Smooth muscle cell (in vitro differentiated cells): ENCODE measurements around the gene SCN8A. TPM values are rescaled to one million over a fixed set of nuclear protein-coding genes. Genes with fewer than 3 reads are reported as not detected.

Source experiments
- DNase-seq: peaks from one replicate; lab custom pipeline; 2025; ENCODE audit not compliant: unreplicated experiment; lab: John Stamatoyannopoulos, UW
- H2AFZ ChIP-seq: fragments of 200-600 bp; sonication (generic); 2 replicates; pipeline ENCODE4 v1.6.0; 2016; ENCODE audit warnings: antibody characterized with exemption, low read depth, mild to moderate bottlenecking
- H3F3A ChIP-seq: fragments of 200-600 bp; sonication (generic); 2 replicates; pipeline ENCODE4 v1.6.0; 2017; ENCODE audit warnings: antibody characterized with exemption, low read depth
- H3K27ac ChIP-seq: fragments of 200-600 bp; sonication (generic); 2 replicates; pipeline ENCODE4 v1.5.1; 2016; ENCODE audit warnings: low read depth, mild to moderate bottlenecking
- H3K27me3 ChIP-seq: fragments of 200-600 bp; sonication (generic); 2 replicates; pipeline ENCODE4 v1.6.1; 2016; ENCODE audit warnings: low read depth, mild to moderate bottlenecking
- H3K36me3 ChIP-seq: fragments of 200-600 bp; sonication (generic); 2 replicates; pipeline ENCODE4 v1.5.1; 2016; ENCODE audit warnings: low read depth
- H3K4me1 ChIP-seq: fragments of 200-600 bp; sonication (generic); 2 replicates; pipeline ENCODE4 v1.5.1; 2016; ENCODE audit warnings: low read depth
- H3K4me2 ChIP-seq: fragments of 200-600 bp; sonication (generic); 2 replicates; pipeline ENCODE4 v1.6.0; 2016; ENCODE audit warnings: mild to moderate bottlenecking
- H3K4me3 ChIP-seq: fragments of 200-600 bp; sonication (generic); 2 replicates; pipeline ENCODE4 v1.5.1; 2016; ENCODE audit warnings: mild to moderate bottlenecking
- H3K79me2 ChIP-seq: fragments of 200-600 bp; sonication (generic); 2 replicates; pipeline ENCODE4 v1.6.0; 2016; ENCODE audit warnings: low read depth, mild to moderate bottlenecking
- H3K9ac ChIP-seq: fragments of 200-600 bp; sonication (generic); 2 replicates; pipeline ENCODE4 v1.6.0; 2016; ENCODE audit warnings: low read depth
- H3K9me3 ChIP-seq: fragments of 200-600 bp; sonication (generic); replicated peaks from 2 replicates; pipeline ENCODE4 v1.5.1; 2016; ENCODE audit warnings: low read depth
- H4K20me1 ChIP-seq: fragments of 200-600 bp; sonication (generic); 2 replicates; pipeline ENCODE4 v1.6.0; 2016; ENCODE audit warnings: low read depth
- CTCF ChIP-seq: fragments of 200-600 bp; sonication (generic); IDR thresholded peaks from 2 replicates; pipeline ENCODE4 v1.5.1; 2017; ENCODE audit warnings: borderline replicate concordance, mild to moderate bottlenecking, antibody characterized with exemption; ENCODE audit not compliant: insufficient read depth, poor library complexity, severe bottlenecking
- WGBS: methylation state at CpG from one replicate; pipeline ENCODE4 v1.1.7; 2016; ENCODE audit warnings: low lambda C conversion rate; 5-methylcytosine and 5-hydroxymethylcytosine counted together
- polyA plus RNA-seq: library from polyadenylated mRNA; unstranded; fragments of >200 nt; fragmentation: Nextera tagmentation; extraction: Ambion mirVana; gene quantifications from 2 replicates; pipeline ENCODE4 v1.2.1, GENCODE V29; 2016
- total RNA-seq: library from RNA; depleted of rRNA; stranded (reverse); fragments of >200 nt; gene quantifications from 2 replicates; pipeline ENCODE4 v1.2.3, GENCODE V29; 2014

SCN8A gene
- total and polyA plus RNA-seq, 2 experiments from 2014 or later = 0.38 to 4.5 TPM

- H3K4me2 ChIP-seq = peak overlapping the region; percentile 54
- no peak for DNase-seq
- no peak for TF ChIP-seq CTCF
- H3K4me1 ChIP-seq = peaks cover 13% of the 10 kb centered on the region
- H3F3A ChIP-seq = no peaks in the 10 kb centered on the region
- no peaks in the 10 kb centered on the region for H3K27me3 ChIP-seq
- no peaks in the 10 kb centered on the region for H4K20me1 ChIP-seq
- H3K36me3 ChIP-seq = no peaks in the 10 kb centered on the region
- WGBS = 46% methylated on average over 7 of the region's 7 CpGs
- no peak overlapping the region for H3K9ac ChIP-seq
- H2AFZ ChIP-seq = no peak overlapping the region
- H3K9me3 ChIP-seq = no peaks in the 10 kb centered on the region
- no peaks in the 10 kb centered on the region for H3K79me2 ChIP-seq
- H3K4me3 ChIP-seq = no peak overlapping the region
- peak overlapping the region; percentile 81 for H3K27ac ChIP-seq
Observed at GRCh38 chr12:51621156-51621922, 30.3 kb downstream of the SCN8A start.

DNA sequence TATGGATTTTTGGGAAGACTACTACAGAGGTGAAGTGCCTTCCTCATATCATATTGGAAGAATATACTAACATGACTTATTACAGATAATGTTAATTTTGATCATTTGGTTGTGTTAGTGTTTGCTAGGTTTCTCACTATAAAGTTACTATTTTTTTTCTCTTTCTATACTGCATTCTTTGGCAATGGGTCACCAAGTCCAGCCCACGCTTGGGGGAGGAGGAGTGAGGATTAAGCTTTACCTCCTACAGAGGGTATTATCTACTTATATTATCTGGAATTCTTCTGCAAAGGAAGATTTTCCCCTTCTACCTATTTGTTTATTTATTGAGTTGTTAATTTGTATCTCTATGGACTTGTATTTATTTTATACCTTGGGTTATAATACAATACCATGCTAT, 31.5 kb downstream of the SCN8A start:
- WGBS = 7% methylated on average over 1 of the region's 1 CpG
- Histone ChIP-seq H3K4me2 (peak overlapping the region; percentile 54), H3K4me3 (no peak overlapping the region), H2AFZ (no peak overlapping the region), H4K20me1 (no peaks in the 10 kb centered on the region), H3K4me1 (peaks cover 13% of the 10 kb centered on the region), H3F3A (no peaks in the 10 kb centered on the region), H3K9ac (peak overlapping the region; percentile 56), H3K27me3 (no peaks in the 10 kb centered on the region), H3K36me3 (no peaks in the 10 kb centered on the region), H3K9me3 (no peaks in the 10 kb centered on the region), H3K27ac (peak overlapping the region; percentile 81), H3K79me2 (no peaks in the 10 kb centered on the region)
- DNase-seq = no peak
- no peak for TF ChIP-seq CTCF

DNA sequence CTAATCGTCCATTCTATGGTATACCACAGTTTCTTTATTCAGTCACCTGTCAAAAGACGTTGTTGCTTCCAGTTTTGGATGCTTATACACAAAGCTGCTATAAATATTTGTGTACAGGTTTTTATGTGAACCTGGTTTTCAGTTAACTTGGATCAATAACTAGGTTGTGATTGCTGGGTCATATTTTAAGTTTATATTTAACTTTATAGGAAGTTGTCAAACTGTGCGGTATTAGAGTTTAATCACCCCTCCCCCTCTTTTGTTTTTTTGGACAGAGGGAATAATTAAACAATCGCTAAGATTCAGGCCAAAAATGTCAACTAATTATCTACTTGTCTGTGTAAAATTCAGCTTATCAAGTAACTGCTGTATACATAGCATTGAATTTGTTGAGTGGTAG, 34.3 kb downstream of the SCN8A start:
- no peaks in the 10 kb centered on the region for H3K36me3 ChIP-seq
- no peak for TF ChIP-seq CTCF
- no peaks in the 10 kb centered on the region for H3F3A ChIP-seq
- no peak overlapping the region for H2AFZ ChIP-seq
- no peak overlapping the region for H3K4me3 ChIP-seq
- no peak for DNase-seq
- no peaks in the 10 kb centered on the region for H3K27me3 ChIP-seq
- H4K20me1 ChIP-seq = no peaks in the 10 kb centered on the region
- no peak overlapping the region for H3K27ac ChIP-seq
- H3K9ac ChIP-seq = no peak overlapping the region
- 69% methylated on average over 4 of the region's 4 CpGs for WGBS
- no peaks in the 10 kb centered on the region for H3K9me3 ChIP-seq
- no peak overlapping the region for H3K4me2 ChIP-seq
- peaks cover 13% of the 10 kb centered on the region for H3K4me1 ChIP-seq
- no peaks in the 10 kb centered on the region for H3K79me2 ChIP-seq

GRCh38 chr12:51626115-51626514, 35.1 kb downstream of the SCN8A start:
- H3K36me3 ChIP-seq = no peaks in the 10 kb centered on the region
- H3K4me3 ChIP-seq = no peak overlapping the region
- H2AFZ ChIP-seq = no peak overlapping the region
- no peak overlapping the region for H3K9ac ChIP-seq
- H3K9me3 ChIP-seq = no peaks in the 10 kb centered on the region
- H4K20me1 ChIP-seq = no peaks in the 10 kb centered on the region
- H3K4me2 ChIP-seq = no peak overlapping the region
- H3K79me2 ChIP-seq = no peaks in the 10 kb centered on the region
- H3K27me3 ChIP-seq = no peaks in the 10 kb centered on the region
- H3F3A ChIP-seq = no peaks in the 10 kb centered on the region
- no peak overlapping the region for H3K27ac ChIP-seq
- WGBS = 94% methylated on average over 3 of the region's 3 CpGs
- DNase-seq = no peak
- no peak for TF ChIP-seq CTCF
- H3K4me1 ChIP-seq = peaks cover 13% of the 10 kb centered on the region
